ENCODE results near the gene NME9.

DNA sequence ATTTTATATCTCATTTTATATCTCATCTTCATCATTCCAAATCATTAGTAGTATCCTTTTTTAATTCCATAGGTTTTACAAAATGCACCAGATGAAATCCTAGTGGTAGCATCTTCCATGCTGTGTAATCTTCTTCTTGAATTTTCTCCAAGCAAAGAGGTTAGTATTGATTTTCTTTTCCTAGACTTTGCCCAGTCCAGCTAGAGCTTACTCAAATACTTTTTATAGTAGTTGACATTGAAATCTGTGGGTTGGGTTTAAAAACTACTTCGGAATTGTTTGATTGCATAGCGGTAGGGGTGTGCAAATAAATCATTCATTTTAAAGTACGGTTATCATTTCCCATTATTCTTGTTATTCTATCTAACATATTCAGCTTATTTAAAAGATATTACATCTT is 62.6 kb downstream of the NME9 start:
- TF ChIP-seq TAF1 (conservative IDR thresholded peaks at IDR 0.05) (no peak), FOXA1 (IDR thresholded peaks at IDR 0.05) (no peak), ZBTB33 (IDR thresholded peaks at IDR 0.05) (no peak), CTCF (IDR thresholded peaks at IDR 0.05; ENCODE audit: low read depth, low read length, missing input control) (no peak), REST (IDR thresholded peaks at IDR 0.05) (no peak), YY1 (IDR thresholded peaks at IDR 0.05) (no peak), RAD21 (IDR thresholded peaks at IDR 0.05) (no peak), EGR1 (IDR thresholded peaks at IDR 0.05; ENCODE audit: low read depth in 2 of 2) (no peak), RXRA (IDR thresholded peaks at IDR 0.05) (no peak)
- TF ChIP-seq, protein P1, sequence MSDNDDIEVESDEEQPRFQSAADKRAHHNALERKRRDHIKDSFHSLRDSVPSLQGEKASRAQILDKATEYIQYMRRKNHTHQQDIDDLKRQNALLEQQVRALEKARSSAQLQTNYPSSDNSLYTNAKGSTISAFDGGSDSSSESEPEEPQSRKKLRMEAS (IDR thresholded peaks at IDR 0.05), result peak; percentile 14

All from liver (tissue), 3 donors.